Tibial nerve (tissue), 4 donors: Measurements from ENCODE around the gene CPB1. TPM values are rescaled to one million over a fixed set of nuclear protein-coding genes. Genes with fewer than 3 reads are reported as not detected.

Source experiments
- DNase-seq, 2 donors: peaks; one replicate each; pipeline ENCODE4 v3.0.0-alpha.2; 2019; ENCODE audit warnings: low spot score in 2 of 2
- H3K27ac ChIP-seq, 4 donors: fragments of 200-600 bp; sonication (generic) in 3 of 4; one replicate each; pipeline ENCODE4 v1.5.1; 2017 to 2019; ENCODE audit warnings: mild to moderate bottlenecking in 1 of 4
- H3K27me3 ChIP-seq, 2 donors: fragments of 200-600 bp; sonication (generic) in 1 of 2; one replicate each; pipeline versions ENCODE4 v1.5.1 to v1.6.0; 2017 to 2019
- H3K36me3 ChIP-seq, 3 donors: fragments of 200-600 bp; sonication (generic); one replicate each; pipeline ENCODE4 v1.5.1; 2018 to 2019
- H3K4me1 ChIP-seq, 4 donors: fragments of 200-600 bp; sonication (generic) in 3 of 4; one replicate each; pipeline ENCODE4 v1.5.1; 2017 to 2019
- H3K4me3 ChIP-seq, 4 donors: fragments of 200-600 bp; sonication (generic) in 3 of 4; one replicate each; pipeline ENCODE4 v1.5.1; 2017 to 2019; ENCODE audit warnings: mild to moderate bottlenecking in 1 of 4, moderate library complexity in 1 of 4
- H3K9me3 ChIP-seq, 4 donors: fragments of 200-600 bp; sonication (generic) in 3 of 4; one replicate each; pipeline ENCODE4 v1.5.1; 2017 to 2019
- EP300 ChIP-seq, 2 donors: sonication (generic); formaldehyde crosslinking; IDR thresholded peaks; one replicate each; pipeline ENCODE4 v1.6.1; 2017; ENCODE audit warnings: antibody characterized with exemption in 2 of 2, mild to moderate bottlenecking in 1 of 2
- POLR2A ChIP-seq, 2 donors: fragments of 450-650 bp; IDR thresholded peaks; one replicate each; pipeline ENCODE4 v1.6.1; 2017; ENCODE audit warnings: antibody characterized with exemption in 2 of 2, mild to moderate bottlenecking in 2 of 2, moderate library complexity in 2 of 2
- WGBS, 2 donors: methylation state at CpG; one replicate each; pipeline ENCODE4 v1.1.5; 2018; 5-methylcytosine and 5-hydroxymethylcytosine counted together
- total RNA-seq, 4 donors: library from RNA; depleted of rRNA; stranded (reverse); fragments of >200 nt; gene quantifications; one replicate each; pipeline ENCODE4 v1.1.0, GENCODE V29; 2016
- TF ChIP-seq, protein P1 (sequence below), 5 experiments: fragments of 200-600 bp in 3 of 5; fragments of 450-650 bp in 2 of 5; sonication (generic) in 3 of 5; IDR thresholded peaks; one replicate each; pipeline ENCODE4 v1.5.1; 2016 to 2019; ENCODE audit warnings: antibody characterized with exemption in 5 of 5, mild to moderate bottlenecking in 3 of 5, moderate library complexity in 2 of 5

CPB1 gene
- total RNA-seq, 4 donors from 2014 or later = 1.9 to 15.6 (median 6.0) TPM

- no peak overlapping the region for H3K4me3 ChIP-seq
- DNase-seq = no peak
- no peak overlapping the region for H3K27ac ChIP-seq
- no peaks in the 10 kb centered on the region for H3K27me3 ChIP-seq
- WGBS, 2 donors = 90 to 94% methylated on average over 2 of the region's 2 CpGs
- H3K36me3 ChIP-seq = no peaks in the 10 kb centered on the region
- H3K4me1 ChIP-seq = no peaks in the 10 kb centered on the region
- no peaks in the 10 kb centered on the region for H3K9me3 ChIP-seq
- TF ChIP-seq EP300 (IDR thresholded peaks at IDR 0.05) (no peak), POLR2A (IDR thresholded peaks at IDR 0.05) (no peak)
- TF ChIP-seq, protein P1, sequence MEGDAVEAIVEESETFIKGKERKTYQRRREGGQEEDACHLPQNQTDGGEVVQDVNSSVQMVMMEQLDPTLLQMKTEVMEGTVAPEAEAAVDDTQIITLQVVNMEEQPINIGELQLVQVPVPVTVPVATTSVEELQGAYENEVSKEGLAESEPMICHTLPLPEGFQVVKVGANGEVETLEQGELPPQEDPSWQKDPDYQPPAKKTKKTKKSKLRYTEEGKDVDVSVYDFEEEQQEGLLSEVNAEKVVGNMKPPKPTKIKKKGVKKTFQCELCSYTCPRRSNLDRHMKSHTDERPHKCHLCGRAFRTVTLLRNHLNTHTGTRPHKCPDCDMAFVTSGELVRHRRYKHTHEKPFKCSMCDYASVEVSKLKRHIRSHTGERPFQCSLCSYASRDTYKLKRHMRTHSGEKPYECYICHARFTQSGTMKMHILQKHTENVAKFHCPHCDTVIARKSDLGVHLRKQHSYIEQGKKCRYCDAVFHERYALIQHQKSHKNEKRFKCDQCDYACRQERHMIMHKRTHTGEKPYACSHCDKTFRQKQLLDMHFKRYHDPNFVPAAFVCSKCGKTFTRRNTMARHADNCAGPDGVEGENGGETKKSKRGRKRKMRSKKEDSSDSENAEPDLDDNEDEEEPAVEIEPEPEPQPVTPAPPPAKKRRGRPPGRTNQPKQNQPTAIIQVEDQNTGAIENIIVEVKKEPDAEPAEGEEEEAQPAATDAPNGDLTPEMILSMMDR (IDR thresholded peaks at IDR 0.05) = no peak
Observed at GRCh38 chr3:148889828-148890227, 62.2 kb downstream of the CPB1 start.

DNA sequence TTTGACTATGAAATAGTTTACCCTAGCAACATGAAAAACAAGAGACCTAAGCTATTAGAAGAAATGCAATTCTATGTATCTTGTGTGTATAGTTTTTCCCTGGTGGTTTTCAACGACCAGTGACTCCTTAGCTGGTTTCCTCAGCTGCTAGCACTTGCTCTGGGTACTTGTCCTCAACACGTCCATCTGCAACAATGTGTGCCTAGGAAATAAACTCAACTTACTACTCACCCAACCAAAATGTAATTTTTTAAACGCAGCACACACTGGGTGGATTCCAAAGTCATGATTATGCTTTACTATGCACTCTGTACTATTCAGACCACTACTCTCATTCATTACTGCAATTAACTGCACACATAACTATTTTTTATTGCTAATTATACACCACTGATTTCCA, 68.5 kb downstream of the CPB1 start:
- TF ChIP-seq EP300 (IDR thresholded peaks at IDR 0.05) = no peak
- TF ChIP-seq, protein P1 (IDR thresholded peaks at IDR 0.05) = no peak
- no peak for TF ChIP-seq POLR2A (IDR thresholded peaks at IDR 0.05)
- H3K4me3 ChIP-seq = no peak overlapping the region
- no peak overlapping the region for H3K27ac ChIP-seq
- DNase-seq = no peak
- H3K36me3 ChIP-seq = no peaks in the 10 kb centered on the region
- 68 to 70% methylated on average over 3 of the region's 3 CpGs for WGBS, 2 donors
- H3K27me3 ChIP-seq = no peaks in the 10 kb centered on the region
- no peaks in the 10 kb centered on the region for H3K4me1 ChIP-seq
- H3K9me3 ChIP-seq = no peaks in the 10 kb centered on the region

DNA sequence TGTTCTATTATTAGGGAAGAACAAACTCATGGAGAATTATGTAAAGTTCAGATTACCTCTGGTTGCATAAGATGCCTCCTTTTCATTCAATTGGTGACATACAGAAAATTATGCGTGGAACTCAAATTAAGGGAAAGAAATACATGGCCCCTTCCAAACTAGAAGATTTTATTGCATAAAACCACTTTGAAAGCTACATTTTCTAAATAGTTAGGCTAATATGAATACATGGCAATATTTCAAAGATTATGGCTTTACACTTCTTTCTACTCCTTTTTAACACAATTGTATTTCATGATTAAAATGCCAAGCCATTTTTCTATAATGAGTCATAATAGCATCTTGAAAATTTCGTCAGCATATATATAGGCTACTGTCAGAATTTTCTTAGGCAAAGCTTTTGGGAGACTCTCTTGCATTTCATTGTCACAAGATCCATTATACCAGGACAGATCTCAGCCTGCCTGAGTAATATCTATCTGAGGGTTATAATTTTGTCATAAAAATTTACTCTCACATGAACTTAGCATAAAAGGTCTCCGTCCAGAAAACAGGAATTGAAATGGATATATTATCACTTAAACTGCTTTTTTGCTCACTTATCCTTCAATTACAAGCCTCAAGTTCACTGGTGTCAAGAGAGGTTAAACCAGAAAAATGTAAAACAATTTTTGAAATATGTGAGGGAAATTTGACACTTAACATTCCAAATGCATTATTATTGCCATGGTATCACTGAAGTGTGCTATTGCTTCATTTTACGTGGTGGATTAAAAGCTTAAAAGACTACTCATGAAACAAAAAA, 74.6 kb downstream of the CPB1 start:
- no peak overlapping the region for H3K27ac ChIP-seq
- H3K4me1 ChIP-seq = peaks cover 0 to 7% (median 0%) of the 10 kb centered on the region in 4 donors
- no peak overlapping the region for H3K4me3 ChIP-seq
- TF ChIP-seq POLR2A (IDR thresholded peaks at IDR 0.05) = no peak
- TF ChIP-seq, protein P1 (IDR thresholded peaks at IDR 0.05) = no peak
- TF ChIP-seq EP300 (IDR thresholded peaks at IDR 0.05) = no peak
- DNase-seq = no peak
- H3K9me3 ChIP-seq = no peaks in the 10 kb centered on the region
- no peaks in the 10 kb centered on the region for H3K36me3 ChIP-seq
- H3K27me3 ChIP-seq = no peaks in the 10 kb centered on the region
- WGBS, 2 donors = 29 to 41% methylated on average over 4 of the region's 4 CpGs

DNA sequence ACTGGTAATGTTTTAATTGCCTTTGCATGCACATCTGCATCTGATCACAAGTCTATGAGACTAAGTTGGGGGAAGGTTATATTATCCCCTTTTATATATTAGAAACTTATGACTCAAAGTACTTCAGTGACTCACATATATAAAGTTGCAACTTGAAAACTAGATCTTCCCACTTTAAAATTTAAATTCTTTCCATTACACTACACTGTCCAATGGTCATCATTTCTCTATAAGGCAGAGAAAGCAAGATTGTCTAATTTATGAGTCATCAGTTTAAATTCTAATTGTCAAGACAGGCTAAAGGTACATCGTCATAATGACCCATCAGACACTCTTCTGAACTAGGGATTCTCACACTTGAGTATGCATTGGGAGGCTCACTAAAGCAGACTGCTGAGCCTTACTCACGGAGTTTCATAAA, 75.4 kb downstream of the CPB1 start:
- TF ChIP-seq, protein P1 (IDR thresholded peaks at IDR 0.05) = no peak
- no peak for TF ChIP-seq EP300 (IDR thresholded peaks at IDR 0.05)
- no peak for TF ChIP-seq POLR2A (IDR thresholded peaks at IDR 0.05)
- Histone ChIP-seq H3K27me3 (no peaks in the 10 kb centered on the region), H3K27ac (no peak overlapping the region), H3K4me1 (peaks cover 0 to 7% (median 0%) of the 10 kb centered on the region in 4 donors), H3K9me3 (no peaks in the 10 kb centered on the region), H3K4me3 (no peak overlapping the region), H3K36me3 (no peaks in the 10 kb centered on the region)
- DNase-seq = no peak
- WGBS, 2 donors = 83 to 87% methylated on average over 2 of the region's 2 CpGs

DNA sequence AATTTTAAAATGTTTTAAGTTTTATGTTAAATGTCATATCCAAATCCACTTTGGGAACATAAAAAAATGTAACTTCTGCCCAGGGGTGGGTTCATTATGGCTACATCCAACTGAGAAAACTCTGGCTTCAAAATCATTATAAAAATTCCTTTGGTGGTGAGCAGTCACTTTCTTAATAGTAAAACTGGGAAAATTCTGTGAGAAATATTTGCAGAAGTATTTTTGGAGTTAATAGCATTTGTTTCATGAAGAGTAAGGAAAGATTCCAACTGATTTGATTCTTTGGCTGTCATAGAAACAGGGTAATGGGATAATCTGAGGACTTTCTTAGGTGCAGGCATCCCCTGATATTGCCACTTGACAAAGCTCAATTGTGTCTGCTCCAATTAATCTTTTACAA, 76.3 kb downstream of the CPB1 start:
- Histone ChIP-seq H3K27ac (no peak overlapping the region), H3K4me1 (peaks cover 0 to 7% (median 0%) of the 10 kb centered on the region in 4 donors), H3K9me3 (no peaks in the 10 kb centered on the region), H3K27me3 (no peaks in the 10 kb centered on the region), H3K4me3 (no peak overlapping the region), H3K36me3 (no peaks in the 10 kb centered on the region)
- TF ChIP-seq, protein P1 (IDR thresholded peaks at IDR 0.05) = no peak
- TF ChIP-seq POLR2A (IDR thresholded peaks at IDR 0.05) (no peak), EP300 (IDR thresholded peaks at IDR 0.05) (no peak)
- DNase-seq = no peak
